IMR-90 (cell line): ENCODE data around the gene NAA35. TPM values are rescaled to one million over a fixed set of nuclear protein-coding genes. Genes with fewer than 3 reads are reported as not detected.

Source experiments
- ATAC-seq: fragments of 200-7000 bp; cut with Tn5 transposase; 2 replicates; pipeline ENCODE4 v1.9.1; 2020; ENCODE audit warnings: low read depth, mild to moderate bottlenecking, moderate library complexity
- BruUV-seq: library from RNA; stranded (reverse); fragments of 400-500 nt; replicated peaks from 2 replicates; lab custom pipeline; 2021; lab: Mats Ljungman, UMichigan
- CTCF ChIA-PET: fragments of 300-600 bp; formaldehyde crosslinking; extraction: SDS; loops from one replicate; lab custom pipeline; 2021; ENCODE audit warnings: antibody characterized with exemption; lab: Yijun Ruan, JAX
- POLR2A ChIA-PET: fragments of 300-600 bp; sonication (Branson Sonifier 250); formaldehyde crosslinking; loops from one replicate; lab custom pipeline; 2022; ENCODE audit warnings: antibody characterized with exemption; ENCODE audit not compliant: unreplicated experiment; lab: Charles Lee
- DNase-seq: peaks from one replicate; pipeline ENCODE4 v3.0.0; 2013
- H2AFZ ChIP-seq: replicated peaks from 2 replicates; pipeline ENCODE3; 2013; ENCODE audit warnings: low read length, mild to moderate bottlenecking; ENCODE audit not compliant: poor library complexity
- H2AK5ac ChIP-seq: 2 replicates; pipeline ENCODE4 v1.6.1; 2013; ENCODE audit warnings: low read depth, low read length, inconsistent platforms
- H2AK9ac ChIP-seq: replicated peaks from 2 replicates; pipeline ENCODE3; 2013; ENCODE audit warnings: mild to moderate bottlenecking, low read depth, low read length, moderate library complexity; ENCODE audit not compliant: poor library complexity
- H2BK120ac ChIP-seq: 2 replicates; pipeline ENCODE4 v1.6.1; 2013; ENCODE audit warnings: low read depth, low read length, inconsistent platforms
- H2BK15ac ChIP-seq: 3 replicates; pipeline ENCODE4 v1.6.1; 2013; ENCODE audit warnings: low read depth, low read length, inconsistent platforms
- H2BK20ac ChIP-seq: 2 replicates; pipeline ENCODE4 v1.6.1; 2013; ENCODE audit warnings: low read depth, mild to moderate bottlenecking, inconsistent platforms, low read length, moderate library complexity
- H2BK5ac ChIP-seq: 2 replicates; pipeline ENCODE4 v1.6.1; 2013; ENCODE audit warnings: mild to moderate bottlenecking, low read depth, low read length, inconsistent platforms; ENCODE audit not compliant: poor library complexity, severe bottlenecking
- H3K14ac ChIP-seq: replicated peaks from 2 replicates; pipeline ENCODE4 v1.6.1; 2013; ENCODE audit warnings: low read depth, low read length, inconsistent platforms
- H3K18ac ChIP-seq: 2 replicates; pipeline ENCODE4 v1.6.1; 2013; ENCODE audit warnings: low read depth, low read length, control low read depth
- H3K23ac ChIP-seq: 2 replicates; pipeline ENCODE4 v1.6.1; 2013; ENCODE audit warnings: low read depth, low read length, inconsistent platforms
- H3K27ac ChIP-seq: 2 replicates; pipeline ENCODE4 v1.5.1; 2013; ENCODE audit warnings: mild to moderate bottlenecking, control low read depth, low read length; ENCODE audit not compliant: insufficient read depth
- H3K27me3 ChIP-seq: 2 replicates; pipeline ENCODE4 v1.6.1; 2013; ENCODE audit warnings: low read length; ENCODE audit not compliant: control insufficient read depth, insufficient read depth
- H3K36me3 ChIP-seq: 2 replicates; pipeline ENCODE4 v1.6.1; 2013; ENCODE audit warnings: low read length, mixed read lengths; ENCODE audit not compliant: control insufficient read depth, insufficient read depth
- H3K4ac ChIP-seq: 2 replicates; pipeline ENCODE4 v1.6.1; 2013; ENCODE audit warnings: low read depth, low read length, inconsistent platforms
- H3K4me1 ChIP-seq: 2 replicates; pipeline ENCODE4 v1.6.1; 2013; ENCODE audit warnings: low read length, mixed read lengths; ENCODE audit not compliant: control insufficient read depth, insufficient read depth
- H3K4me2 ChIP-seq: 2 replicates; pipeline ENCODE4 v1.6.1; 2013; ENCODE audit warnings: low read depth, mild to moderate bottlenecking, control low read depth, low read length, moderate library complexity
- H3K4me3 ChIP-seq: 2 replicates; pipeline ENCODE4 v1.5.1; 2013; ENCODE audit warnings: low read depth, mild to moderate bottlenecking, control low read depth, low read length, moderate library complexity; ENCODE audit not compliant: insufficient read depth
- H3K56ac ChIP-seq: 2 replicates; pipeline ENCODE4 v1.6.1; 2013; ENCODE audit warnings: low read length, inconsistent platforms; ENCODE audit not compliant: insufficient read depth; ENCODE audit errors: extremely low read depth
- H3K79me1 ChIP-seq, 2 experiments: 2 replicates each; pipeline ENCODE4 v1.6.1; 2013; ENCODE audit warnings: low read length in 2 of 2, inconsistent platforms in 1 of 2, low read depth in 1 of 2
- H3K9ac ChIP-seq: 2 replicates; pipeline ENCODE4 v1.6.1; 2013; ENCODE audit warnings: low read depth, low read length, control low read depth
- H3K9me1 ChIP-seq: 2 replicates; pipeline ENCODE4 v1.6.1; 2013; ENCODE audit warnings: low read length, inconsistent platforms; ENCODE audit not compliant: insufficient read depth
- H3K9me3 ChIP-seq: 2 replicates; pipeline ENCODE4 v1.6.1; 2013; ENCODE audit warnings: low read length; ENCODE audit not compliant: control insufficient read depth, insufficient read depth
- H4K20me1 ChIP-seq: 2 replicates; pipeline ENCODE4 v1.6.1; 2013; ENCODE audit warnings: low read length, inconsistent platforms; ENCODE audit not compliant: insufficient read depth
- H4K5ac ChIP-seq: 2 replicates; pipeline ENCODE4 v1.6.1; 2013; ENCODE audit warnings: mild to moderate bottlenecking, low read depth, low read length, control low read depth
- H4K8ac ChIP-seq, 2 experiments: 2 replicates each; pipeline ENCODE4 v1.6.1; 2013; ENCODE audit warnings: low read depth in 2 of 2, low read length in 2 of 2, control low read depth in 1 of 2, inconsistent platforms in 1 of 2
- H4K91ac ChIP-seq: 2 replicates; pipeline ENCODE4 v1.6.1; 2013; ENCODE audit warnings: low read depth, low read length, inconsistent platforms; ENCODE audit not compliant: insufficient read depth
- BHLHE40 ChIP-seq: fragments of 150-350 bp; IDR thresholded peaks from 2 replicates; pipeline ENCODE4 v1.6.1; 2016; ENCODE audit warnings: mild to moderate bottlenecking, low read depth, low read length
- CEBPB ChIP-seq: IDR thresholded peaks from 2 replicates; pipeline ENCODE4 v1.6.1; 2012; ENCODE audit warnings: low read depth, low read length, improper control_type of control experiment
- ELK1 ChIP-seq: fragments of 150-350 bp; IDR thresholded peaks from 2 replicates; pipeline ENCODE4 v1.6.1; 2016; ENCODE audit warnings: low read depth, mild to moderate bottlenecking, low read length, moderate library complexity, borderline replicate concordance
- POLR2A ChIP-seq: IDR thresholded peaks from 2 replicates; pipeline ENCODE4 v1.6.1; 2012; ENCODE audit warnings: mild to moderate bottlenecking, low read depth, low read length
- RFX5 ChIP-seq: IDR thresholded peaks from 2 replicates; pipeline ENCODE4 v1.8.0; 2012; ENCODE audit warnings: low read depth, mild to moderate bottlenecking, low read length, moderate library complexity
- SMC3 ChIP-seq: fragments of 150-350 bp; IDR thresholded peaks from 2 replicates; pipeline ENCODE4 v1.6.1; 2016; ENCODE audit warnings: low read depth, mild to moderate bottlenecking, antibody characterized with exemption, low read length, moderate library complexity
- WGBS, 2 experiments: methylation state at CpG; one replicate each; pipeline versions ENCODE4 v1.1.5 to v1.1.7; 2013; ENCODE audit warnings: missing lambda C conversion rate in 2 of 2; ENCODE audit not compliant: insufficient read length in 1 of 2; ENCODE audit errors: extremely low coverage in 2 of 2; 5-methylcytosine and 5-hydroxymethylcytosine counted together
- dilution Hi-C: fragments of 300-500 bp; cut with HindIII; formaldehyde crosslinking; loops from one replicate; pipeline ENCODE4 v1.14.3; 2018; ENCODE audit warnings: low sequenced_read_pairs; ENCODE audit not compliant: unreplicated experiment
- in situ Hi-C: fragments of 300-500 bp; cut with MboI; formaldehyde crosslinking; loops from 3 replicates; pipeline ENCODE4 v1.14.3; 2019; ENCODE audit warnings: low sequenced_read_pairs, inconsistent platforms, mixed read lengths
- intact Hi-C: fragments of 100-400 bp; cut with micrococcal nuclease; formaldehyde crosslinking; loops from 2 replicates; pipeline ENCODE4 v1.10.0; 2022
- polyA plus RNA-seq, 3 experiments: library from polyadenylated mRNA; depleted of rRNA; stranded (reverse); fragments of >200 nt; gene quantifications; 2 replicates each; pipeline ENCODE4 v1.2.3, GENCODE V29; 2012; ENCODE audit warnings: low replicate concordance in 1 of 3
- total RNA-seq: library from RNA; depleted of rRNA; stranded (reverse); fragments of >200 nt; gene quantifications from 2 replicates; pipeline ENCODE4 v1.2.3, GENCODE V29; 2012

Gene NAA35
- total and polyA plus RNA-seq, 2 of the 4 experiments (the other 2 are of a cell fraction): 13.1 to 16.5 TPM

- intact Hi-C loops (no loop called here), dilution Hi-C loops (no loop called here), in situ Hi-C loops (no loop called here)
- no peak overlapping the region for H3K18ac ChIP-seq
- H4K5ac ChIP-seq: no peak overlapping the region
- no peak for TF ChIP-seq ELK1
- peak; percentile 30; the same call in 1 of the 2 replicates for TF ChIP-seq CEBPB
- no peak for TF ChIP-seq RFX5
- TF ChIP-seq BHLHE40: no peak
- no peak for TF ChIP-seq POLR2A
- TF ChIP-seq SMC3: no peak
- POLR2A ChIA-PET: no interaction called here
- BruUV-seq: no TSS peak
- H3K56ac ChIP-seq: no peak overlapping the region
- H2AK9ac ChIP-seq: no peak overlapping the region
- H3K36me3 ChIP-seq: peaks cover 7% of the 10 kb centered on the region
- H4K8ac ChIP-seq: no peak overlapping the region
- H2AFZ ChIP-seq: no peak overlapping the region
- ATAC-seq (no peak), DNase-seq (no peak)
- H2BK120ac ChIP-seq: no peak overlapping the region
- H3K27ac ChIP-seq: no peak overlapping the region
- no CpG with 5 or more reads among the region's 3 CpGs for WGBS, 2 experiments
- H2BK20ac ChIP-seq: no peak overlapping the region
- no peaks in the 10 kb centered on the region for H3K4me1 ChIP-seq
- no peaks in the 10 kb centered on the region for H3K9me1 ChIP-seq
- H3K4me2 ChIP-seq: no peak overlapping the region
- H3K14ac ChIP-seq: no peak overlapping the region
- no peak overlapping the region for H4K91ac ChIP-seq
- H3K27me3 ChIP-seq: no peaks in the 10 kb centered on the region
- no peaks in the 10 kb centered on the region for H4K20me1 ChIP-seq
- H3K9ac ChIP-seq: no peak overlapping the region
- H3K9me3 ChIP-seq: no peaks in the 10 kb centered on the region
- H2BK15ac ChIP-seq: no peak overlapping the region
- no peak overlapping the region for H2BK5ac ChIP-seq
- H2AK5ac ChIP-seq: no peak overlapping the region
- no peak overlapping the region for H3K23ac ChIP-seq
- CTCF ChIA-PET: no interaction called here
- H3K4me3 ChIP-seq: no peak overlapping the region
- H3K79me1 ChIP-seq: peaks cover 10 to 21% of the 10 kb centered on the region in 2 experiments; a peak in 3 of 4 replicates
- H3K4ac ChIP-seq: no peak overlapping the region
These were observed 19.0 kb downstream of the NAA35 start for GRCh38 chr9:85959955-85960354.
